B cell (primary cell): Measurements from ENCODE around the gene ZNF438. TPM values are rescaled to one million over a fixed set of nuclear protein-coding genes. Genes with fewer than 3 reads are reported as not detected.
"Not testable (repeated sequence)": the region's sequence is repeated elsewhere in the genome, so short reads cannot be mapped to it uniquely, and the experiment has no call there.

Experiments used
- ATAC-seq: fragments of 200-7000 bp; cut with Tn5 transposase; one replicate; pipeline ENCODE4 v1.10.0; 2021; ENCODE audit warnings: low read depth, mild to moderate bottlenecking, moderate number of reproducible peaks, moderate library complexity
- CTCF ChIA-PET: fragments of 350-600 bp; sonication (Branson Sonifier 250); formaldehyde crosslinking; loops from one replicate; lab custom pipeline; 2021; ENCODE audit warnings: antibody characterized with exemption, inconsistent platforms; lab: Charles Lee
- POLR2A ChIA-PET: fragments of 350-600 bp; sonication (Branson Sonifier 250); formaldehyde crosslinking; loops from one replicate; lab custom pipeline; 2021; ENCODE audit warnings: antibody characterized with exemption; lab: Charles Lee
- DNase-seq: peaks from one replicate; pipeline ENCODE4 v3.0.0; 2013
- H2AFZ ChIP-seq: 2 replicates; pipeline ENCODE4 v1.6.1; 2012; ENCODE audit warnings: mild to moderate bottlenecking, low read depth, low read length; ENCODE audit not compliant: insufficient read depth, poor library complexity, severe bottlenecking
- H3K27ac ChIP-seq, 2 donors: 1 replicate in 1 of 2; 2 replicates in 1 of 2; pipeline ENCODE4 v1.5.1; 2012 to 2013; ENCODE audit warnings: low read length in 2 of 2, mild to moderate bottlenecking in 2 of 2, moderate library complexity in 1 of 2
- H3K27me3 ChIP-seq, 4 experiments: fragments of 200-600 bp in 1 of 4; sonication (generic) in 1 of 4; replicated peaks in 1 of 4; 1 replicate in 2 of 4; 2 replicates in 2 of 4; pipeline versions ENCODE4 v1.6.1 to v1.7.0; 2013 to 2016; ENCODE audit warnings: low read length in 3 of 4, mild to moderate bottlenecking in 2 of 4, mixed read lengths in 1 of 4, moderate library complexity in 1 of 4; ENCODE audit not compliant: insufficient read depth in 4 of 4, control insufficient read depth in 3 of 4; ENCODE audit errors: control extremely low read depth in 1 of 4
- H3K36me3 ChIP-seq, 2 experiments: replicated peaks in 1 of 2; 1 replicate in 1 of 2; 2 replicates in 1 of 2; pipeline versions ENCODE4 v1.6.1 to v1.7.1; 2013; ENCODE audit warnings: low read length in 1 of 2; ENCODE audit not compliant: insufficient read depth in 2 of 2, control insufficient read depth in 1 of 2; ENCODE audit errors: control extremely low read depth in 1 of 2, extremely low read depth in 1 of 2
- H3K4me1 ChIP-seq, 2 donors: fragments of 200-600 bp in 1 of 2; sonication (generic) in 1 of 2; 1 replicate in 1 of 2; 2 replicates in 1 of 2; pipeline versions ENCODE4 v1.5.1 to v1.6.1; 2013 to 2017; ENCODE audit warnings: low read length in 2 of 2; ENCODE audit not compliant: control insufficient read depth in 2 of 2, insufficient read depth in 2 of 2
- H3K4me2 ChIP-seq: replicated peaks from 2 replicates; pipeline ENCODE3; 2012; ENCODE audit warnings: mild to moderate bottlenecking, low read depth, low read length; ENCODE audit not compliant: poor library complexity, severe bottlenecking
- H3K4me3 ChIP-seq, 5 experiments: fragments of 200-600 bp in 1 of 5; sonication (generic) in 1 of 5; 1 replicate in 3 of 5; 2 replicates in 2 of 5; pipeline versions ENCODE4 v1.5.1 to v1.7.0; 2011 to 2016; ENCODE audit warnings: low read length in 4 of 5, mild to moderate bottlenecking in 4 of 5, low read depth in 2 of 5, control low read depth in 1 of 5, moderate library complexity in 1 of 5; ENCODE audit not compliant: insufficient read depth in 1 of 5; ENCODE audit errors: control extremely low read depth in 1 of 5, extremely low read depth in 1 of 5
- H3K79me2 ChIP-seq: fragments of 200-600 bp; sonication (generic); one replicate; pipeline ENCODE4 v1.6.0; 2016; ENCODE audit warnings: low read length; ENCODE audit not compliant: control insufficient read depth, insufficient read depth
- H3K9ac ChIP-seq: fragments of 200-600 bp; sonication (generic); 2 replicates; pipeline ENCODE4 v1.6.1; 2017; ENCODE audit warnings: mild to moderate bottlenecking, low read length, moderate library complexity
- H3K9me3 ChIP-seq, 3 donors: one replicate each; pipeline versions ENCODE4 v1.6.1 to v1.7.1; 2013; ENCODE audit warnings: low read length in 2 of 3; ENCODE audit not compliant: control insufficient read depth in 2 of 3, insufficient read depth in 1 of 3; ENCODE audit errors: control extremely low read depth in 1 of 3
- H4K20me1 ChIP-seq: 2 replicates; pipeline ENCODE4 v1.6.0; 2012; ENCODE audit warnings: mild to moderate bottlenecking, low read length; ENCODE audit not compliant: insufficient read depth, control insufficient read depth, poor library complexity, severe bottlenecking
- H3K27ac Mint-ChIP-seq: one replicate; pipeline ENCODE4 v1.8.0; 2021; ENCODE audit warnings: mixed read lengths
- H3K27me3 Mint-ChIP-seq: one replicate; pipeline ENCODE4 v1.8.0; 2021; ENCODE audit warnings: mixed read lengths
- H3K4me1 Mint-ChIP-seq: one replicate; pipeline ENCODE4 v1.8.0; 2021; ENCODE audit warnings: mixed read lengths
- H3K4me3 Mint-ChIP-seq: one replicate; pipeline ENCODE4 v1.8.0; 2021; ENCODE audit warnings: mixed read lengths
- H3K9me3 Mint-ChIP-seq: one replicate; pipeline ENCODE4 v1.8.0; 2022; ENCODE audit warnings: mixed read lengths; ENCODE audit not compliant: insufficient read depth
- CTCF ChIP-seq: fragments of 200-600 bp; IDR thresholded peaks from one replicate; pipeline ENCODE4 v1.8.0; 2022; ENCODE audit warnings: antibody characterized with exemption, mild to moderate bottlenecking
- EZH2 ChIP-seq: IDR thresholded peaks from 2 replicates; pipeline ENCODE4 v1.6.1; 2012; ENCODE audit warnings: borderline replicate concordance, low read depth, mild to moderate bottlenecking, moderate library complexity, low read length; ENCODE audit not compliant: insufficient read depth, poor library complexity, severe bottlenecking
- WGBS: methylation state at CpG from one replicate; pipeline ENCODE4 v1.1.5; 2013; ENCODE audit warnings: missing lambda C conversion rate; ENCODE audit not compliant: insufficient coverage; 5-methylcytosine and 5-hydroxymethylcytosine counted together
- intact Hi-C: fragments of 100-400 bp; cut with micrococcal nuclease; formaldehyde crosslinking; loops from one replicate; pipeline ENCODE4 v1.10.0; 2022
- polyA plus RNA-seq: library from polyadenylated mRNA; depleted of rRNA; stranded (reverse); fragments of >200 nt; gene quantifications from 2 replicates; pipeline ENCODE4 v1.2.3, GENCODE V29; 2012
- total RNA-seq, 2 donors: library from RNA; stranded (reverse); fragments of 120-200 nt in 1 of 2; gene quantifications; 1 replicate in 1 of 2; 2 replicates in 1 of 2; pipeline versions ENCODE4 v1.2.3 to v1.2.4, GENCODE V29; 2013 to 2022

The ZNF438 gene
- total and polyA plus RNA-seq, 2 donors (not counting 1 experiment from before 2014, with no cell fraction given) = 2.0 to 3.7 TPM

- POLR2A ChIA-PET = no interaction called here
- Histone ChIP-seq H2AFZ (no peak overlapping the region), H3K4me2 (no peak overlapping the region), H3K79me2 (no peaks in the 10 kb centered on the region), H3K4me3 (no peak overlapping the region), H3K36me3 (no peaks in the 10 kb centered on the region), H3K27ac (no peak overlapping the region), H3K4me1 (no peaks in the 10 kb centered on the region), H3K27me3 (no peaks in the 10 kb centered on the region), H4K20me1 (no peaks in the 10 kb centered on the region), H3K9me3 (peaks cover 0 to 7% (median 2%) of the 10 kb centered on the region in 3 donors), H3K9ac (no peak overlapping the region)
- TF ChIP-seq EZH2 (no peak), CTCF (no peak)
- ATAC-seq (no peak), DNase-seq (no peak)
- CTCF ChIA-PET = no interaction called here
- Mint-ChIP-seq H3K4me1 (peaks cover 6% of the 10 kb centered on the region), H3K4me3 (no peak overlapping the region), H3K27me3 (no peaks in the 10 kb centered on the region), H3K27ac (no peak overlapping the region), H3K9me3 (peaks cover 2% of the 10 kb centered on the region)
- 100% methylated on average over 19 of the region's 23 CpGs for WGBS
- intact Hi-C loops = no loop called here
Observed at GRCh38 chr10:30929901-30930520, 101.7 kb downstream of the ZNF438 start.

GRCh38 chr10:30929311-30929729 is 102.3 kb downstream of the ZNF438 start:
- H3K4me3 Mint-ChIP-seq, H3K27ac ChIP-seq, H3K79me2 ChIP-seq, H3K4me1 Mint-ChIP-seq, CTCF ChIA-PET, H3K4me2 ChIP-seq, H3K4me3 ChIP-seq, intact Hi-C loops, H3K27me3 ChIP-seq, H3K9me3 ChIP-seq, H4K20me1 ChIP-seq, H3K4me1 ChIP-seq, H3K27ac Mint-ChIP-seq, H3K9me3 Mint-ChIP-seq, H3K36me3 ChIP-seq, DNase-seq, POLR2A ChIA-PET, ATAC-seq, H3K9ac ChIP-seq, H3K27me3 Mint-ChIP-seq, H2AFZ ChIP-seq: not testable (repeated sequence)
- 29% methylated on average over 9 of the region's 10 CpGs for WGBS
